GF-D8 (cell line): ENCODE data around the gene CSTA.
"Not testable (repeated sequence)": the region's sequence is repeated elsewhere in the genome, so short reads cannot be mapped to it uniquely, and the experiment has no call there.

Experiments used
- DNase-seq: peaks from one replicate; lab custom pipeline; 2025; lab: John Stamatoyannopoulos, UW

CSTA gene

GRCh38 chr3:122322095-122323075 is 2.7 kb upstream of the CSTA start:
- peak; percentile 96 for DNase-seq

- no peak for DNase-seq
These were observed 721 bp downstream of the CSTA start for GRCh38 chr3:122325769-122326168.

DNA sequence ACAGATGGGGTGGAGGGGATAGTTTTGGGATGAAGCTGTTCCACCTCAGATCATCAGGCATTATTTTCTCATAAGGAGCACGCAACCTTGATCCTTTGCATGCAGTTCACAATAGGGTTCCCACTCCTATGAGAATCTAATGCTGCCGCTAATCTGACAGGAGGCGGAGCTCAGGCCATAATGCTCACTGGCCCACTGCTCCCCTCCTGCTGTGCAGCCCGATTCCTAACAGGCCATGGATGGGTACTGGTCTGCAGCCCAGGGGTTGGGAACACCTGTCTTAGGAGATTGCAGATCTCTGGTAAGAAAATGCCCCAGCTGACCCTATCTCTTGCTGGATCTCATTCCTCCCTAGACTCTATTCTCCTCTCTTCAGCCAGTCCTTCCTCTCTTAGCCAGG is 6.8 kb downstream of the CSTA start:
- DNase-seq, result no peak

DNA sequence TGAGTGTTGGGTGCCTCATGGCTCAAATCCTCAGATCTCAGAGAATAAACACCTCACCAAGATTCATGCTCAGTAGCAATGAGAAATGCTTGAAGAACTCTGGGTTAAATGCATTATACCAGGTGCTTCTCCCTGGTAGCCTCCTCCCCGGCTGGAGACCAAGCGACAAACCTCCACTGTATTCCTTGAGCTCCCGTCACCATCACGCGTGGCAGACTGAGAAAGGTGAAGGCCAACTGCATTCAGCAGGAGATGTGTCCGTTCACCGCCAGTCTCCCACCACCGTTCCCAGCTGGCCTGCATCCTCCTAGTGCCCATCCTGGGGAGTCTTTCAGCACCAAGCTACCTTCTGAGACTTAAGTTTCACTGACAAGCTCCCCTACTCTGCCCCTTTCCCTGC is 7.5 kb downstream of the CSTA start:
- DNase-seq, result no peak

DNA sequence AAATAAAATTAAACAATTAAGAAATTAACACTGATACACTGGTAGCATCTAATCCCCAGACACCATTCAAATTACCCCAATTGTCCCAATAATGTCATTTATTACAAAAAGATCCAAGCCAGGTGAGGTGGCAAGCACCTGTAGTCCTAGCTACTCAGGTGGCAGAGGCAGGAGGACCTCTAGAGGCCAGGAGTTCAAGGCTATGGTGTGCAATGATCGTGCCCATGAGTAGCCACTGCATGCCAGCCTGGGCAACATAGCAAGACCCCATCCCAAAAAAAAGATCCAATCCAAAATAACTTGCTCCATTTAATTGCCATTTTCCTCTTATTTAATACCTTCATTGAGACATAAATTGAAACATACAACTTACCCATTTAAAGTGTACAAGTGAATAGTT is 17.8 kb downstream of the CSTA start:
- no peak for DNase-seq

DNA sequence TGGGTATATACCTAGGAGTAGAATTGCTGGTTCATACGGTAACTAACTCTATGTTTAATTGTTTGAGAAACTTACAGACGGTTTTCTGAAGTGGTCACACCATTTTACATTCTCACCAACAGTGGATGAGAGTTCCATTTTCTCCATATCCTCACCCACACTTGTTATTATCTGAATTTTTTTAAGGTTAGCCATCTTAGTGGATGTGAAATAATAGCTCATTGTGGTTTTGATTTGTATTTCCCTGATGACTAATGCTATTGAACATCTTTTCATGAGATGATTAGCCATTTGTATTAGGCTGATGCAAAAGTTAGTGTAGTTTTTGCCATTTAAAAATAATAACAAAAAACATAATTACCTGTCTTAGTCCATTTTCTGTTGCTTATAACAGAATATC is 18.6 kb downstream of the CSTA start:
- DNase-seq, result no peak

- DNase-seq, result no peak
These were observed 24.1 kb downstream of the CSTA start for GRCh38 chr3:122349171-122349570.

GRCh38 chr3:122350814-122351418 is 25.9 kb downstream of the CSTA start:
- DNase-seq, result no peak

GRCh38 chr3:122351612-122352011 is 26.6 kb downstream of the CSTA start:
- no peak for DNase-seq

DNA sequence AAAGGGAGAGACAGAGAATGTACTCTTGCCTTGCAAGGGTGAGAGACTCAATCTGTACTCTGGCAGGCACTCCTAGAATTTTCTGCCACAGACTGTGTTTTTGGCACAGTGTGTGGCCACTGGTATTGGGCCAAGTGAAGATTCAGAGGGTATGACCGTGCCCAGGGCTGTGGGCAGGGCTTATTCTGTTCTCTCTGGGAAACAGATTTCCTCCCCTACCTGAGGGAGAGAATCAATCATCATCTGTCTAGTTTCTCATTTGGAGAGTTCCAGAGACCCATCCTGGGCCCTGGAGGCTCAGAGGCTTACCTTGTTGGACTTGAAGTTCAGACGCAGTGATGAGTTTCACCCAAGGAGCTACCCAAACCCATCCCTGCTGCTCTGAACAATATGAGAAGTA is 28.2 kb downstream of the CSTA start:
- DNase-seq, result no peak

- peak; percentile 51 for DNase-seq
These were observed 28.9 kb downstream of the CSTA start for GRCh38 chr3:122353893-122354401.

DNA sequence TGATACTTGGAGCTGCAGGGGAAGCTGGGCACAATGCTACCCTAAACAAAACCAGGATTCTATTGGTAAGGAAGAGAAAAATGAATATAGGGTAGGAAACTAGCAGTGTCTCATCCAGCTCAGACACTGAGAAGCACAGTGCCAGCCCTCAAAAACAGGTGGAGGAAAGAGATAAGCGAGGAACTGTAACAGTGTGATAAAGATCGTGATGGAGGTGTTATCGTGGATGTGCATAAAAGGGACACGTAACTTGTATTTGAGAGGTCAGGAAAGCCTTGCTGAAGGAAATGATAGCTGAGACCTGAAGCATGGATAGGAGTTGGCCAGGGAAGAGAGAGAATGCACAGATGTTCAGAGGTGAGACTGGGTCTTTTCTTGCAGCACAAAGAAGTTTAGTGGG is 30.6 kb downstream of the CSTA start:
- DNase-seq, result peak; percentile 67

DNA sequence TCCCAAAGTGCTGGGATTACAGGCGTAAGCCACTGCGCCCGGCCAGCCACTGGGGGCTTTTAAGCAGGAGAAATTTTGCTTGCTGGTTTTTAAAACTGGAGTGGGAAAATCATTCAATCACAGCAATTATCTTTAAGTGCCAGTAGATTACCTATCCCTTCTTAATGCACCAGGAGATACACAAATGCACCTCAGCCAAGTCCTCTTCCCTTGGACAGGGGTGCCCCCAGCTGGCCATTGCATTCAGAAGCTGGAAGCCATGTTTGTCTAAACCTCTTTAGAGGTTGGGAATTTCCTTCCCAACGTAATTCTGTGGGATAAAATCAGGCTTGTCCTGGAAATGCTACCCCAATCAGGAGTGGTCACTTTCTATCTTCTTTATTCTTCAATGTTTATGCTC is 31.4 kb downstream of the CSTA start:
- DNase-seq, result no peak

DNA sequence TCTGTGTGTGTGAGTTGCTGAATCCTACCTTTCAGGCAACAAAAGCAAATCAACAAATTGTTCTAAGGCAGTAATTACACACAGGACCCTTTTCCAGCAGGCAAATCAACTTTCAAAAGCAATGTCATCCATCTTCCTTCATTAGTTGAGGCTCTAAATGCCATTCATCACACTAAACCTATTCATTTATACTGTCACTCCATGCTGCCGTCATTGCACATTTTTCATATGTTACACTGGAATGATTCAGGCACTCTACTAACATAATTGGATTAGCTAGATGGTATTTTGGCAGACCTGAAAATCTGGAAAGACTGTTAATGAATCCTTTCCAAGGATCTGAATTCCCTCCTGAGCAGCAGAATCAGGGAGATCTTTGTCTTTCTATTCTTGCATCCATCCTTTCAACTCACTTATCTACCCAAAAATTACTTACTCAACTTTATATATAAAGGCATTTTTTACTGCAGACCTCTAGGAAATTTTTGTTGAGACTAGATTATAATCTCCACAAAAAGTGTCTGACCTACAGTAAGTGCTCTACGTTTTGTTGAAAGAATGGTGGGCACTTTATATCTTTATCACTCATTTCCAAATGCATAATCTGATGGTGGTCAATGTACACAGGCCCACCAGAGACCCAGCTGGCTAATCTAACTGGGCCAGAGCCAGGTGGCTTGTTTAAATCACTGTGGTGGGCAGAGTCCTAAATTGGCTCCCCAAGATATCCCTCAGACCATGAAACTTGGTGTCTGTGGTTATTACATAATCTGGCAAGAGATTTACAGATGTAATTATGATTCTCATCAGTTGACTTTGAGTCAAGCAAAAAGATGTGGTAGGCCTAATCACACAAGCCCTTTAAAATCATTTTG is 33.0 kb downstream of the CSTA start:
- peak; percentile 36 for DNase-seq

- no peak for DNase-seq
These were observed 33.6 kb downstream of the CSTA start for GRCh38 chr3:122358703-122359032.

DNA sequence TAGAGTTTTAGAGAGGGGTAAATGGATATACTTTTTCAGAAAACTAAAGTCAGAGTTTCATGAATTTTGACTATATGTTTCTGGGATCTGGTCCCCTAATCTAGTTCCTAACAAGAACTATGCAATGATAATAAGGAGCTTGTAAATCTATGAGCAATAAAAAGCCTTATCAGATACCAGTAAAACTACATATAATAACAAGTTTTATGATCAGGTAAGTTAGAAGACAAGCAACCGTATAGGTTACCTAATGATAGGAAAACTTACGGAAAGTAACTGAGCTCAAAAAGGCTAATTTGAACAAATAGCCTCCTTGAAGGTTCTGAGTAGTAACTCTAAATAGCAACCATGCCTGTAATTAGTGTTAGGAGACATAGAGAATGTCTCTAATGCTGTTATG is 37.0 kb downstream of the CSTA start:
- DNase-seq, result no peak

DNA sequence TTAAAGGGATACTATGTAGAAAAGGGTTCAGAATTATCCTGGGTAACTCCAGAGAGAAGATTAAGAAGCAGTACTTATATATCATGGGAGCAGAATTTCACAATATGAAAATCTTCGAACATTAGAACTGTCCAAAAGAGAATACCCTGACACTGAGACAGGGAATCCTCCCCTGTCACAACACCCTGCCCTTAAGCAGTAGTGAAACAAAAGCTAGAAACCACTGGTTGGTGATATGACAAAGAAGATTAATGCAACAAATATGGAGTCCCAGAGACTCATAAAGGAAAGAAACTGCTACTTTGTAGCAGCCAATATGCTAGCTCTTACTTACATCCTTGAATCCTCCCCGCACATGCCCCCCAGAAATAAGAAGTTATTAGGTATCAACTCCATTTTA is 39.4 kb downstream of the CSTA start:
- no peak for DNase-seq

GRCh38 chr3:122365073-122365472 is 40.0 kb downstream of the CSTA start:
- no peak for DNase-seq

- DNase-seq, result not testable (repeated sequence)
These were observed 40.7 kb downstream of the CSTA start for GRCh38 chr3:122365582-122366378.

- DNase-seq, result no peak
These were observed 41.3 kb downstream of the CSTA start for GRCh38 chr3:122366379-122366749.

- no peak for DNase-seq
These were observed 49.0 kb downstream of the CSTA start for GRCh38 chr3:122374034-122374433.

GRCh38 chr3:122377975-122378374 is 52.9 kb downstream of the CSTA start:
- DNase-seq, result no peak
